HS-27A (cell line): ENCODE measurements around the gene CCDC183.
A peak's percentile ranks its signal among the peaks of the same experiment; 100 is the strongest.
"Not testable (repeated sequence)": the region's sequence is repeated elsewhere in the genome, so short reads cannot be mapped to it uniquely, and the experiment has no call there.

ENCODE experiments used
- DNase-seq: peaks from one replicate; pipeline ENCODE4 v3.0.0-alpha.2; 2012; ENCODE audit warnings: low read depth, missing footprints

CCDC183 gene

GRCh38 chr9:136785565-136786355 lies 10.4 kb upstream of the CCDC183 start:
- not testable (repeated sequence) for DNase-seq

GRCh38 chr9:136786451-136786850 lies 9.7 kb upstream of the CCDC183 start:
- no peak for DNase-seq

GRCh38 chr9:136786983-136787382 lies 9.2 kb upstream of the CCDC183 start:
- not testable (repeated sequence) for DNase-seq

GRCh38 chr9:136787690-136788400 lies 8.3 kb upstream of the CCDC183 start:
- DNase-seq = no peak

GRCh38 chr9:136788644-136789522 lies 7.3 kb upstream of the CCDC183 start:
- not testable (repeated sequence) for DNase-seq

- no peak for DNase-seq
Observed at GRCh38 chr9:136789523-136789937, 6.6 kb upstream of the CCDC183 start.

- DNase-seq = peak; percentile 78
Observed at GRCh38 chr9:136790640-136791515, 5.3 kb upstream of the CCDC183 start, which contains the start of gene TMEM141. TMEM141 (plus strand) TSS chr9:136791344; CDS start chr9:136791371, 27 bp downstream.

GRCh38 chr9:136791516-136792276 lies 4.4 kb upstream of the CCDC183 start:
- DNase-seq = no peak

- no peak for DNase-seq
Observed at GRCh38 chr9:136792321-136793085, 3.6 kb upstream of the CCDC183 start.

GRCh38 chr9:136793086-136793946 lies 2.8 kb upstream of the CCDC183 start:
- no peak for DNase-seq

- no peak for DNase-seq
Observed at GRCh38 chr9:136794281-136794999, 1.7 kb upstream of the CCDC183 start.

- DNase-seq = no peak
Observed at GRCh38 chr9:136795000-136795348, 1.2 kb upstream of the CCDC183 start.

- DNase-seq = not testable (repeated sequence)
Observed at GRCh38 chr9:136796775-136797347, 723 bp downstream of the CCDC183 start.

GRCh38 chr9:136798708-136799078 lies 2.6 kb downstream of the CCDC183 start:
- DNase-seq = no peak

GRCh38 chr9:136799079-136799853 lies 3.1 kb downstream of the CCDC183 start:
- no peak for DNase-seq

- DNase-seq = no peak
Observed at GRCh38 chr9:136799854-136800657, 3.9 kb downstream of the CCDC183 start.
